MV-4-11 (cell line): ENCODE results near the gene NIPAL3.
"Not testable (repeated sequence)": the region's sequence is repeated elsewhere in the genome, so short reads cannot be mapped to it uniquely, and the experiment has no call there.

Source experiments
- DNase-seq: peaks from one replicate; lab custom pipeline; 2025; lab: John Stamatoyannopoulos, UW

NIPAL3 gene

GRCh38 chr1:24490101-24490781 is 74.6 kb downstream of the NIPAL3 start:
- DNase-seq: no peak

- DNase-seq: no peak
These were observed 76.2 kb downstream of the NIPAL3 start for GRCh38 chr1:24491577-24492360.

GRCh38 chr1:24492935-24493334 is 77.3 kb downstream of the NIPAL3 start:
- DNase-seq: not testable (repeated sequence)

GRCh38 chr1:24493785-24494184 is 78.2 kb downstream of the NIPAL3 start:
- DNase-seq: no peak

- DNase-seq: no peak
These were observed 83.0 kb downstream of the NIPAL3 start for GRCh38 chr1:24498589-24498988.

- DNase-seq: no peak
These were observed 84.9 kb downstream of the NIPAL3 start for GRCh38 chr1:24500448-24501048.

GRCh38 chr1:24501371-24502064 is 85.9 kb downstream of the NIPAL3 start:
- peak; percentile 65 for DNase-seq

- peak; percentile 33 for DNase-seq
These were observed 86.6 kb downstream of the NIPAL3 start for GRCh38 chr1:24502065-24502708.

- DNase-seq: peak; percentile 72
These were observed 87.1 kb downstream of the NIPAL3 start, which contains the start of gene RCAN3 for GRCh38 chr1:24502709-24503058. TSS of gene RCAN3 (plus strand) at chr1:24502836. CDS start at chr1:24514373, 11,537 bp downstream.

GRCh38 chr1:24503059-24503751 is 87.6 kb downstream of the NIPAL3 start:
- no peak for DNase-seq

GRCh38 chr1:24503870-24504523 is 88.4 kb downstream of the NIPAL3 start:
- no peak for DNase-seq

- no peak for DNase-seq
These were observed 89.0 kb downstream of the NIPAL3 start for GRCh38 chr1:24504560-24504959.

GRCh38 chr1:24505816-24506215 is 90.2 kb downstream of the NIPAL3 start:
- DNase-seq: no peak

- no peak for DNase-seq
These were observed 91.2 kb downstream of the NIPAL3 start for GRCh38 chr1:24506691-24507381.

- DNase-seq: no peak
These were observed 91.8 kb downstream of the NIPAL3 start for GRCh38 chr1:24507405-24507804.

- DNase-seq: no peak
These were observed 93.3 kb downstream of the NIPAL3 start for GRCh38 chr1:24508911-24509310.

- no peak for DNase-seq
These were observed 98.1 kb downstream of the NIPAL3 start for GRCh38 chr1:24513706-24514105.

- DNase-seq: peak; percentile 32
These were observed 99.3 kb downstream of the NIPAL3 start for GRCh38 chr1:24514946-24515345.

GRCh38 chr1:24515671-24516209 is 100.1 kb downstream of the NIPAL3 start:
- DNase-seq: not testable (repeated sequence)

- DNase-seq: no peak
These were observed 100.9 kb downstream of the NIPAL3 start for GRCh38 chr1:24516506-24516905.
